Measurements from ENCODE around the gene SYNJ1. TPM values are rescaled to one million over a fixed set of nuclear protein-coding genes. Genes with fewer than 3 reads are reported as not detected.

Gene SYNJ1
- total RNA-seq, 1 donor from 2014 or later: 4.1 TPM

GRCh38 chr21:32705901-32706300 is 21.9 kb downstream of the SYNJ1 start:
- Histone ChIP-seq H3K27me3 (no peaks in the 10 kb centered on the region), H3K27ac (no peak overlapping the region), H3K4me1 (peaks cover 8% of the 10 kb centered on the region), H4K20me1 (ENCODE audit: low read depth) (no peaks in the 10 kb centered on the region), H2AFZ (replicated peaks) (no peak overlapping the region), H3K4me3 (no peak overlapping the region), H3K9ac (no peak overlapping the region), H3K9me3 (ENCODE audit: low read depth) (no peaks in the 10 kb centered on the region), H3K36me3 (no peaks in the 10 kb centered on the region), H3K79me2 (ENCODE audit: low read depth) (no peaks in the 10 kb centered on the region), H3F3A (ENCODE audit: low read depth) (no peaks in the 10 kb centered on the region), H3K4me2 (no peak overlapping the region)
- H3K36me3 Mint-ChIP-seq: peaks cover 4% of the 10 kb centered on the region
- no peaks in the 10 kb centered on the region for H3K27me3 Mint-ChIP-seq (ENCODE audit: insufficient read depth, low read depth)
- peaks cover 5% of the 10 kb centered on the region for H3K4me1 Mint-ChIP-seq
- DNase-seq (ENCODE audit: low spot score): no peak
- TF ChIP-seq EZH2 (IDR thresholded peaks at IDR 0.05): no peak
- TF ChIP-seq CTCF (IDR thresholded peaks at IDR 0.05): no peak
- TF ChIP-seq EZH2phosphoT487 (IDR thresholded peaks at IDR 0.05): no peak
- H3K4me3 Mint-ChIP-seq: no peak overlapping the region
- no peaks in the 10 kb centered on the region for H3K9me3 Mint-ChIP-seq
- no peak overlapping the region for H3K27ac Mint-ChIP-seq

DNA sequence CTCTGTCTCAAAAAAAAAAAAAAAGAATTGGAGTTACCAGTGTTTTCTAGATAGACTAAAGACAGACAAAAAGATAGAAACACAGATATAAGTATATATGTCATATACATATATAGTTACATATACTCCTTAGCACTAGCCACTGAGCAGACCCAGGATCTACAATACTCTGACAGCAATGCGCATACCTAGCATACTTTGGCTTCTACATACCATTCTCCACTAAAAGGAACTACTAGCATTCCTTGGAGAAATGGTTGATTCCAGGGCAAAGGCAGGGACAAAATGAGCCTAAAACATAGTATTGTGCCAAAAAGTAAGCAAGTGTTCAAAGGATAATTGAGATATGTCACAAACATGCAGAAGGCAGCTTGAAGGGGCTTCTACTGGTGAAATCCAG is 22.7 kb downstream of the SYNJ1 start:
- H3K27me3 Mint-ChIP-seq (ENCODE audit: insufficient read depth, low read depth): no peaks in the 10 kb centered on the region
- H4K20me1 ChIP-seq (ENCODE audit: low read depth): no peaks in the 10 kb centered on the region
- H3K4me3 ChIP-seq: no peak overlapping the region
- no peak for DNase-seq (ENCODE audit: low spot score)
- H3F3A ChIP-seq (ENCODE audit: low read depth): no peaks in the 10 kb centered on the region
- H3K4me3 Mint-ChIP-seq: no peak overlapping the region
- no peaks in the 10 kb centered on the region for H3K9me3 Mint-ChIP-seq
- H3K4me1 Mint-ChIP-seq: peaks cover under 1% of the 10 kb centered on the region
- no peaks in the 10 kb centered on the region for H3K79me2 ChIP-seq (ENCODE audit: low read depth)
- H3K36me3 Mint-ChIP-seq: peaks cover 4% of the 10 kb centered on the region
- H3K27ac ChIP-seq: no peak overlapping the region
- no peaks in the 10 kb centered on the region for H3K36me3 ChIP-seq
- TF ChIP-seq CTCF (IDR thresholded peaks at IDR 0.05): no peak
- no peak for TF ChIP-seq EZH2phosphoT487 (IDR thresholded peaks at IDR 0.05)
- TF ChIP-seq EZH2 (IDR thresholded peaks at IDR 0.05): no peak
- no peak overlapping the region for H3K9ac ChIP-seq
- no peaks in the 10 kb centered on the region for H3K9me3 ChIP-seq (ENCODE audit: low read depth)
- no peaks in the 10 kb centered on the region for H3K27me3 ChIP-seq
- peaks cover under 1% of the 10 kb centered on the region for H3K4me1 ChIP-seq
- H3K4me2 ChIP-seq: no peak overlapping the region
- H3K27ac Mint-ChIP-seq: no peak overlapping the region
- H2AFZ ChIP-seq (replicated peaks): no peak overlapping the region

DNA sequence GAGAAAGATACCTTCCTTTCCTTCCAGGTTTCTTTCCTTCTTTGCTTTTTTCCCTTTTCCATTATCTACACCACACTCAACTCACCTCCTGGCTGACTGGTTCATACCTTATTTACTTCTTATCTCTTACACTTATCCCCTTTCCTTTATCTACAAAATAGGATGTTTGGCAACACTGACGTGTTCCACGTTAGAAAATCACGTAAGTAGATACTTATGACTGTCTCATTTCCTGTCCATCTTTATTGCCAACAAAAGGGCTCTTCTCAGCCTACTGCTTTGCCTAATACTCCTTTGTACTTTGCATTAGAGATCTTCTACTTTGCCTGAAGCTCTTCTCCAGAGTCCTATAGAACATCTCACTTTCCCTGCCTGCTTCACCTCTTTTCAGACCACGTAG is 25.1 kb downstream of the SYNJ1 start:
- no peaks in the 10 kb centered on the region for H3K9me3 ChIP-seq (ENCODE audit: low read depth)
- H3K27me3 Mint-ChIP-seq (ENCODE audit: insufficient read depth, low read depth): no peaks in the 10 kb centered on the region
- no peak overlapping the region for H3K9ac ChIP-seq
- peaks cover 4% of the 10 kb centered on the region for H3K36me3 Mint-ChIP-seq
- H3K9me3 Mint-ChIP-seq: no peaks in the 10 kb centered on the region
- no peaks in the 10 kb centered on the region for H3K27me3 ChIP-seq
- no peaks in the 10 kb centered on the region for H3K79me2 ChIP-seq (ENCODE audit: low read depth)
- H2AFZ ChIP-seq (replicated peaks): no peak overlapping the region
- no peaks in the 10 kb centered on the region for H4K20me1 ChIP-seq (ENCODE audit: low read depth)
- H3K4me1 Mint-ChIP-seq: no peaks in the 10 kb centered on the region
- H3K36me3 ChIP-seq: no peaks in the 10 kb centered on the region
- H3F3A ChIP-seq (ENCODE audit: low read depth): no peaks in the 10 kb centered on the region
- no peak overlapping the region for H3K4me3 Mint-ChIP-seq
- H3K27ac ChIP-seq: no peak overlapping the region
- no peaks in the 10 kb centered on the region for H3K4me1 ChIP-seq
- H3K27ac Mint-ChIP-seq: no peak overlapping the region
- TF ChIP-seq EZH2phosphoT487 (IDR thresholded peaks at IDR 0.05): no peak
- no peak for TF ChIP-seq EZH2 (IDR thresholded peaks at IDR 0.05)
- TF ChIP-seq CTCF (IDR thresholded peaks at IDR 0.05): no peak
- no peak for DNase-seq (ENCODE audit: low spot score)
- H3K4me3 ChIP-seq: no peak overlapping the region
- H3K4me2 ChIP-seq: no peak overlapping the region

Data from neural progenitor cell (in vitro differentiated cells).